Measurements from ENCODE around the gene HIF3A.

GRCh38 chr19:46287585-46287984, 9.3 kb upstream of the HIF3A start:
- TF ChIP-seq EZH2 (IDR thresholded peaks at IDR 0.05; ENCODE audit: low read length, unreplicated experiment) = no peak
- TF ChIP-seq, protein P1, sequence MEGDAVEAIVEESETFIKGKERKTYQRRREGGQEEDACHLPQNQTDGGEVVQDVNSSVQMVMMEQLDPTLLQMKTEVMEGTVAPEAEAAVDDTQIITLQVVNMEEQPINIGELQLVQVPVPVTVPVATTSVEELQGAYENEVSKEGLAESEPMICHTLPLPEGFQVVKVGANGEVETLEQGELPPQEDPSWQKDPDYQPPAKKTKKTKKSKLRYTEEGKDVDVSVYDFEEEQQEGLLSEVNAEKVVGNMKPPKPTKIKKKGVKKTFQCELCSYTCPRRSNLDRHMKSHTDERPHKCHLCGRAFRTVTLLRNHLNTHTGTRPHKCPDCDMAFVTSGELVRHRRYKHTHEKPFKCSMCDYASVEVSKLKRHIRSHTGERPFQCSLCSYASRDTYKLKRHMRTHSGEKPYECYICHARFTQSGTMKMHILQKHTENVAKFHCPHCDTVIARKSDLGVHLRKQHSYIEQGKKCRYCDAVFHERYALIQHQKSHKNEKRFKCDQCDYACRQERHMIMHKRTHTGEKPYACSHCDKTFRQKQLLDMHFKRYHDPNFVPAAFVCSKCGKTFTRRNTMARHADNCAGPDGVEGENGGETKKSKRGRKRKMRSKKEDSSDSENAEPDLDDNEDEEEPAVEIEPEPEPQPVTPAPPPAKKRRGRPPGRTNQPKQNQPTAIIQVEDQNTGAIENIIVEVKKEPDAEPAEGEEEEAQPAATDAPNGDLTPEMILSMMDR (conservative IDR thresholded peaks at IDR 0.05; ENCODE audit: low read depth, low read length) = no peak
